ENCODE measurements around the gene C1orf35.

C1orf35 gene

GRCh38 chr1:228097333-228098081 lies 5.6 kb downstream of the C1orf35 start:
- TF ChIP-seq ARNTL (CRISPR knock-in tag; IDR thresholded peaks at IDR 0.05; ENCODE audit: borderline replicate concordance, low read depth) (no peak), ZNF8 (CRISPR knock-in tag; IDR thresholded peaks at IDR 0.05) (no peak), ZC3H10 (CRISPR knock-in tag; IDR thresholded peaks at IDR 0.05) (no peak), PPARA (CRISPR knock-in tag; IDR thresholded peaks at IDR 0.05; ENCODE audit: borderline replicate concordance) (no peak), CSDC2 (CRISPR knock-in tag; IDR thresholded peaks at IDR 0.05) (no peak), ESRRG (CRISPR knock-in tag; IDR thresholded peaks at IDR 0.05) (no peak), CREB5 (CRISPR knock-in tag; IDR thresholded peaks at IDR 0.05; ENCODE audit: low read depth) (no peak), ZFP3 (CRISPR knock-in tag; IDR thresholded peaks at IDR 0.05) (no peak), ZNF70 (CRISPR knock-in tag; IDR thresholded peaks at IDR 0.05) (no peak), OSR1 (CRISPR knock-in tag; IDR thresholded peaks at IDR 0.05) (no peak), BACH2 (CRISPR knock-in tag; IDR thresholded peaks at IDR 0.05; ENCODE audit: borderline replicate concordance) (no peak), TOX (CRISPR knock-in tag; IDR thresholded peaks at IDR 0.05; ENCODE audit: borderline replicate concordance) (no peak)
- TF ChIP-seq, protein P1, sequence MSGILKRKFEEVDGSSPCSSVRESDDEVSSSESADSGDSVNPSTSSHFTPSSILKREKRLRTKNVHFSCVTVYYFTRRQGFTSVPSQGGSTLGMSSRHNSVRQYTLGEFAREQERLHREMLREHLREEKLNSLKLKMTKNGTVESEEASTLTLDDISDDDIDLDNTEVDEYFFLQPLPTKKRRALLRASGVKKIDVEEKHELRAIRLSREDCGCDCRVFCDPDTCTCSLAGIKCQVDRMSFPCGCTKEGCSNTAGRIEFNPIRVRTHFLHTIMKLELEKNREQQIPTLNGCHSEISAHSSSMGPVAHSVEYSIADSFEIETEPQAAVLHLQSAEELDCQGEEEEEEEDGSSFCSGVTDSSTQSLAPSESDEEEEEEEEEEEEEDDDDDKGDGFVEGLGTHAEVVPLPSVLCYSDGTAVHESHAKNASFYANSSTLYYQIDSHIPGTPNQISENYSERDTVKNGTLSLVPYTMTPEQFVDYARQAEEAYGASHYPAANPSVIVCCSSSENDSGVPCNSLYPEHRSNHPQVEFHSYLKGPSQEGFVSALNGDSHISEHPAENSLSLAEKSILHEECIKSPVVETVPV (CRISPR knock-in tag; IDR thresholded peaks at IDR 0.05): no peak
- TF ChIP-seq, protein P2, sequence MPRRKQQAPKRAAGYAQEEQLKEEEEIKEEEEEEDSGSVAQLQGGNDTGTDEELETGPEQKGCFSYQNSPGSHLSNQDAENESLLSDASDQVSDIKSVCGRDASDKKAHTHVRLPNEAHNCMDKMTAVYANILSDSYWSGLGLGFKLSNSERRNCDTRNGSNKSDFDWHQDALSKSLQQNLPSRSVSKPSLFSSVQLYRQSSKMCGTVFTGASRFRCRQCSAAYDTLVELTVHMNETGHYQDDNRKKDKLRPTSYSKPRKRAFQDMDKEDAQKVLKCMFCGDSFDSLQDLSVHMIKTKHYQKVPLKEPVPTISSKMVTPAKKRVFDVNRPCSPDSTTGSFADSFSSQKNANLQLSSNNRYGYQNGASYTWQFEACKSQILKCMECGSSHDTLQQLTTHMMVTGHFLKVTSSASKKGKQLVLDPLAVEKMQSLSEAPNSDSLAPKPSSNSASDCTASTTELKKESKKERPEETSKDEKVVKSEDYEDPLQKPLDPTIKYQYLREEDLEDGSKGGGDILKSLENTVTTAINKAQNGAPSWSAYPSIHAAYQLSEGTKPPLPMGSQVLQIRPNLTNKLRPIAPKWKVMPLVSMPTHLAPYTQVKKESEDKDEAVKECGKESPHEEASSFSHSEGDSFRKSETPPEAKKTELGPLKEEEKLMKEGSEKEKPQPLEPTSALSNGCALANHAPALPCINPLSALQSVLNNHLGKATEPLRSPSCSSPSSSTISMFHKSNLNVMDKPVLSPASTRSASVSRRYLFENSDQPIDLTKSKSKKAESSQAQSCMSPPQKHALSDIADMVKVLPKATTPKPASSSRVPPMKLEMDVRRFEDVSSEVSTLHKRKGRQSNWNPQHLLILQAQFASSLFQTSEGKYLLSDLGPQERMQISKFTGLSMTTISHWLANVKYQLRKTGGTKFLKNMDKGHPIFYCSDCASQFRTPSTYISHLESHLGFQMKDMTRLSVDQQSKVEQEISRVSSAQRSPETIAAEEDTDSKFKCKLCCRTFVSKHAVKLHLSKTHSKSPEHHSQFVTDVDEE (CRISPR knock-in tag; IDR thresholded peaks at IDR 0.05): no peak
- no peak for ATAC-seq

DNA sequence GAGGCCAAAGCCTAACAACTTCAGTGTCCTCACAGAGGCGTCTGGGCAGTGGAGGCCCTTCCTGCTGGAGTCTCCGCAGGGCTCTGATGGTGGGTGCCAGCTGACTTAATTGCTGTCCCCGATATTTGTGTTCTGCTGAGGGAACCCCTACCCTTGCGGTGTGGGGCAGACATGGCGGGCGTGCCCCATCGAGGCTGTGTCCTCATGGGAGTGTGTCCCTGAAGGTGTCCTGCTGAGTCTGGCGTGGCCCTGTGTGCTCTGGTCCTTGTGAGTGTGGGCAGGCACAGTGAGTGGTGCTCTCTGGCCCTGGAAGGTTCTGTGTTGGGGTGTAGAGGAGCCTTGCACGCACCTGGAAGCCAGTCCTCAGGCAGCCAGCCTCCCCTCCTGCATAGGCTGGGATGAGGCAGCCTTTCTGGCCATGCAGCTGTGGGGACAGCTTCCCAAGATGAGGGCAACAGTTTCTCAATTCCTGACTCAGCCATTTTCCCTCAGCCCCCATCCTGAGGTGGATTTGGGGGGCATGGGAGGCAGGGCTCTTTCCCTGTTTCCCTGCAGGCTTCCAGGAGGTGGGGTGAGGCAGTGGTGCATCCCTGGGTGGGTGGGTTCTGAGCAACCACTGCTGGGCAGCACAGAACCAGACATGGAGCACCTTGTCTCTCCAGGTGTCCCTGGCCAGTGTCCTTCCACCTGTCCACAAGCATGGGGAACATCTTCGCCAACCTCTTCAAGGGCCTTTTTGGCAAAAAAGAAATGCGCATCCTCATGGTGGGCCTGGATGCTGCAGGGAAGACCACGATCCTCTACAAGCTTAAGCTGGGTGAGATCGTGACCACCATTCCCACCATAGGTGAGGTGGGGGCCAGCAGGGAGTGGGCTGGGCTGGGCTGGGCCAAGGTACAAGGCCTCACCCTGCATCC lies 6.5 kb downstream of the C1orf35 start:
- TF ChIP-seq, protein P1 (CRISPR knock-in tag; IDR thresholded peaks at IDR 0.05): no peak
- ATAC-seq: no peak

DNA sequence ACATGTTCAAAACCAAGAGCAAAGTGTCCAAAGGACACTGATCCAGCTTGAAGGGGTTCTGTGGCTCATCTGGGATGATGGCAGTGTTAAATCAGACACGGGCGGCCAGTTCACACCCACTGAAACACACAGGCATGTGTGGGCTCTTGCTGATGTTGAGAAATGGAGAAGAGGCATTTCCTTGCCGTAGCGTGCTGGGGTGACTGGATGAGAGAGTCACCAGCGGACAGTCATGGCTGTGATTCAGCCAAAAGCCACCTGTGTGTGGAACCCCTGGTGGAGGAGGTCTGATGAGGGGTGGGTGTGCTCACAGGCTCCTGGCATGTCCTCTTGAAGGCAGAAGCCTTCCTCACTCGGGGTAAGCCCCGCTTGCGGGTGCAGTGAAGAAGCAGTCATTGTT lies 7.2 kb downstream of the C1orf35 start:
- TF ChIP-seq POU6F1 (CRISPR knock-in tag; IDR thresholded peaks at IDR 0.05; ENCODE audit: borderline replicate concordance, low read depth): no peak
- TF ChIP-seq RARB (CRISPR knock-in tag; IDR thresholded peaks at IDR 0.05): no peak
- TF ChIP-seq CREB5 (CRISPR knock-in tag; IDR thresholded peaks at IDR 0.05; ENCODE audit: low read depth): no peak
- TF ChIP-seq, protein P3, sequence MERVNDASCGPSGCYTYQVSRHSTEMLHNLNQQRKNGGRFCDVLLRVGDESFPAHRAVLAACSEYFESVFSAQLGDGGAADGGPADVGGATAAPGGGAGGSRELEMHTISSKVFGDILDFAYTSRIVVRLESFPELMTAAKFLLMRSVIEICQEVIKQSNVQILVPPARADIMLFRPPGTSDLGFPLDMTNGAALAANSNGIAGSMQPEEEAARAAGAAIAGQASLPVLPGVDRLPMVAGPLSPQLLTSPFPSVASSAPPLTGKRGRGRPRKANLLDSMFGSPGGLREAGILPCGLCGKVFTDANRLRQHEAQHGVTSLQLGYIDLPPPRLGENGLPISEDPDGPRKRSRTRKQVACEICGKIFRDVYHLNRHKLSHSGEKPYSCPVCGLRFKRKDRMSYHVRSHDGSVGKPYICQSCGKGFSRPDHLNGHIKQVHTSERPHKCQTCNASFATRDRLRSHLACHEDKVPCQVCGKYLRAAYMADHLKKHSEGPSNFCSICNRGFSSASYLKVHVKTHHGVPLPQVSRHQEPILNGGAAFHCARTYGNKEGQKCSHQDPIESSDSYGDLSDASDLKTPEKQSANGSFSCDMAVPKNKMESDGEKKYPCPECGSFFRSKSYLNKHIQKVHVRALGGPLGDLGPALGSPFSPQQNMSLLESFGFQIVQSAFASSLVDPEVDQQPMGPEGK (CRISPR knock-in tag; IDR thresholded peaks at IDR 0.05; ENCODE audit: borderline replicate concordance): no peak
- TF ChIP-seq, protein P2 (CRISPR knock-in tag; IDR thresholded peaks at IDR 0.05): no peak
- no peak for ATAC-seq
